ENCODE results near the gene SLC2A9.

SLC2A9 gene

GRCh38 chr4:10041036-10041435 lies 19.7 kb upstream of the SLC2A9 start:
- DNase-seq = no peak

DNA sequence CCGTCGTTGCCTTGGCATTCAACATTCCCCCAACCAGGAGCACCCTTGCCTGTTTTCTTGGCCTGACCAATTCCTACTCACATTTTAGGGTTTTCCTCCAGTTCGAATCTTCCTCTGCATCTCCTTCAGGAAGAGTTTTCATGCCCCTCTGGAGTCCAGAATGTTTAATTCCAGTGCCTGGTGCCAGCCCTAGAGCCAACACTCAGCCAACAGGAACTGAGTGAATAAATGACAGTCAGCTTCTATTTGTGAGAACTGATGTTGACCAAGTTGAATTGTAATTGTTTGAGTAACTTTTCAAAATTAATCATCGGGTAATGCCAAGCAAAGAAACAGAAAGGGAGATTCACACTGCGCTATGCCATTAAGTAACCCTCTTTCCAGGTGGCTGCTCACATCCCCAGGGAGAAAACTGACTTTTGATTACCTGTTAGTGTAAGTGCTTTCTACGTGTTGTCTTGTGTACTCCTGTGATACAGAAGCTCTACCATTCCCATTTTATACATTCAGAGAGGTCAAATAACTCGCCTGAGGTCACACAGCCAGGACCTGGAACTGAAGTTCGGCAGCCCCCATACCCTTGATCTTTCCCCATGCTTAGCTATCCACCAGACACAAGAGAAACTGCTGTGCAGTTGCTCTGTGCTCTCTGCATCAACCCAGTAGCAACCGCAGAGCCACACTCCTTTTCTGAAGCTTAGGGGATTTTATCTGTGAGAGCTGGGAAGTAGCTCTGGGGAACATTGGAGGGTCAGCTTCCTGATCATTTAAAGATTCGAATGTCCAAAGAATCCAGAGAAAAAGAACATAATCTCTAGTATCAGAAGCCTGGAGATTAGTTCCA lies 19.0 kb upstream of the SLC2A9 start:
- no peak for DNase-seq

DNA sequence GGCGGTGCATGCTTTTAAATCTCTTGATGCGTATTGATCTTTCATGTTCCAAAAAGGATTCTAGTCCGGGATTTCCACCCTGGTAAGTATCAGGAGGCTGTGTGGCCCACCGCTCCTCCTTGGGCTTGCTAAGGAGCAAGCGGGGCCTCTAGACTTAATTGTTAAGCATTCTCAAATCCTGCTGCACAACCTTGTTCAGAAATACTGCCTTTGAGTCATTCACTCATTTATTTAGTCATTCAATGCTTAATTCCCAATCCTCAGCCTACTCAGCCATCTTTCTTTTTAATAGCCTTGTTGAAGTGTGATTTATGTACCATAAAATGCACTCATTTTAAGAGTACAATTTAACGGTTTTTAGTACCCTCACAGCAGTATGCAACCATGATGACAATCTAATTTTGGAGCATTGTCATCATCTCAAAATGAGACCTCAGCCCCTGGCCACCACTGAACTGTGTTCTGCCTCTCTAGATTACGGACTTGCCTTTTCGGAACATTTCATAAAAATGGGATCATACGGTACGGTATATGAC lies 15.6 kb upstream of the SLC2A9 start:
- DNase-seq = no peak

DNA sequence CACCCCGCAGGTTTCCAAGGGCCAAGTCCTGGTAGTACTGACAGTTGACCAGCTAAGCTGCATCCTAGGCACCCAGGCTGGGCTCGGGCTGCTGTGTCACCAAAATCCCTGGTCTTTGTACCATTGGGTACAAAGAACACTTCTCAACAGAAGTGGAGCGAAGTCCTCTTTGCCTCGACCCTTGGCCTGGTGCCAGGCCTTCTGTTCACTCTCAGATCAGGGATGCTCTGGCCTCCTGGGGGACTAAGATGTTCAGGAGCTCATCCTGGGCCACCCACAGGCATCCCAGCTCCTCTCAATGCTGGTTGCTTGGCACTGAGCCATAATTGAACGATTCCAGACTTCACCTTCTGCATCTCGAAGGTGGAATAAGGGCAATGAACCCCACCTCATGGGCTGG lies 13.8 kb upstream of the SLC2A9 start:
- DNase-seq = no peak

DNA sequence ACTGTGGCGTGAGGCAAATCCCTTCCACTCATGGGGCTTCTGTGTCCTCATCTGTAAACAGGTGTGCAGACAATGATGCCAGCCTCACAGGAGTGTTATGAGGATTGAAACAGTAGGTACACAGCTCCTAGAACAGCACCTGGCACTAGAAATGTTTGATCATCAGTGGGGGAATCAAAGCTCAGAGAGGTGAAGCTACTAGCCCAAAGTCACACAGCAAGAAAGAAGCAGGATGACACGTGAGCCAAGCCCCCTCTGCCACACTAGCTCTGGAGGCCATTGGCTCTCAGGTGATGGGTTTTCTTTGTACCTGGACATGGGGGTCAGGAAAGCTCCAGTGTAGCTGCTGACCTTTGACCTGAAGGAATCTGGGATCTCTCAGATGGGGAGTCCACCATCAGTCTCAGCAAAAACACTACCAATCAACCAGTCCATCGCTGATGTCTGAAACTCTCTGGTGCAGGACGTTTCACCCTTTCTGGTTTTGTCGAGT lies 13.4 kb upstream of the SLC2A9 start:
- no peak for DNase-seq

GRCh38 chr4:10034136-10034535 lies 12.8 kb upstream of the SLC2A9 start:
- no peak for DNase-seq

- peak; percentile 44 for DNase-seq
Observed at GRCh38 chr4:10033191-10033881, 12.0 kb upstream of the SLC2A9 start.

- peak; percentile 90 for DNase-seq
Observed at GRCh38 chr4:10032625-10033024, 11.3 kb upstream of the SLC2A9 start.

DNA sequence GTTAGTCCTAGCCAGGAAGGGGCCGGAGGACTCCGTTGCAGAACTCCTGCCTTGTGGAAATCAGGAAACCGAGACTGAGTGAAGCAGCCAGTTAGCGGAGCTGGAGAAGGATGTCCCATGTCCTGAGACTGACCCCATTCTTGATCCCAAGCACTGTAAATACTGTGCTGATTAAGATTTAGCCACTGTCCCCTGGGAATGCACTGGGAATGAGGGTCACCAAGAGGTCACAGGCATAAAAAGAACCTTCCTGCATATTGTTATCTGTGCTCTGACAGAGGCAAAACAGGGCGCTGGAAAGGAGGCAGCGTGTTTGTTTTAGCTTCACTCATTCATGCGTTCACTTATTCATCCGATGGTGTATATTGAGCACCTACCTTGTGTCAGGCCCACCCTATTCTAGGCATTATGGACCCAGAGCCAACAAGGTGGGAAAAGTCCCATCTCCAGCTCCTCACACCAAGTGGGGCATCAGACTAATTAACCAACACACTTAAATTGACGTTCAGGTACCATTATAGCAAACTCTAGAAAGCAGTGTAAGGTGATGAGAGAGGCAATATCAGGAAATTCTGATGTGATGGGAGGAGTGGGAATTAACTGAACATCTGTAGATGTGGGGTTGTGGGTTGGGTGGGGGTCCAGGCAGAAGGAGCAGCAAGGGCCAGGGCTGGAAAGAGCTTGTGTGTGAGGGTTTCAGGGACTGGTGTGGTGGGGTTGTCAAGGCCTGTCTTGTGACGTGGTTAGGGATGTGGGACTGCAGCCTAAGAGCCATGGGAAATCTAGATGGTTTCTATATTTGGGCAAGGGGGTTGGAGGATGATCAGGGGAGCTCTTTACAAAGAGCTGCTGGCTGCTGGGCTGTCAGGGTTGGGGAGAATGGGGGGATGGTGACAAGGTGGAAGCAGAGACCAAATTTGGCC lies 10.6 kb upstream of the SLC2A9 start:
- no peak for DNase-seq

DNA sequence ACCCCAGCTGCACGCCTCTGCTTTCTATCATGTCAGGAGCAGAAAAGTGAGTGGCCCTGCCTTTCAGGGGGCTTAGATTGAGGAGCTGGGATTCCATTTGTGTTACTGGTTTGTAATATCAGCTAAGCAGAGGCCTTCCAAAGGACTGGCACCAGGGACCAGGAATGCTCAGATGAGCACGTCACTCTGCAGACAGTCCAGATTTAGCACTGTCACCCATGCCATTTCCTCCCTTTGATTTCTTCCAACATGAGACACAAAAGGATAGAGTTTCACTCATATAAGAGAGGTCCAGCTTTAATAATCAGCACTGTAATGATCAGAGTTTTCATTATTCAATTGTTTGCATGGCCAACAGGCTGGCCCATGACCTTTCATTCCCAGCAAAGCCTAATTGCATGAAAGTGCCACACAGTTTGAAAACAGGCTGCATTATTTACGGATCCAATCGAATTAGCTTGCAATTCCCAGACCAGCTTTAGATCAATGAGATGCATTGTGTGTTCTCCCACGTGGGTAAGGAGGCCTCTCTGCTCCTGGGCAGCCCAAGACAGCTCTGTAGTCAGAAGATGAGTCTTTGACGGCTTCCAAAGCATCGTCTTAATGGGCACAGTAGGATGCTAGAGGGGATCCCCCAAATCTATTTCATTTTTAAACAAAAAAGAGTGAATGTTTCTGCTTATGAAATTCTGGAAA lies 9.8 kb upstream of the SLC2A9 start:
- DNase-seq = no peak

DNA sequence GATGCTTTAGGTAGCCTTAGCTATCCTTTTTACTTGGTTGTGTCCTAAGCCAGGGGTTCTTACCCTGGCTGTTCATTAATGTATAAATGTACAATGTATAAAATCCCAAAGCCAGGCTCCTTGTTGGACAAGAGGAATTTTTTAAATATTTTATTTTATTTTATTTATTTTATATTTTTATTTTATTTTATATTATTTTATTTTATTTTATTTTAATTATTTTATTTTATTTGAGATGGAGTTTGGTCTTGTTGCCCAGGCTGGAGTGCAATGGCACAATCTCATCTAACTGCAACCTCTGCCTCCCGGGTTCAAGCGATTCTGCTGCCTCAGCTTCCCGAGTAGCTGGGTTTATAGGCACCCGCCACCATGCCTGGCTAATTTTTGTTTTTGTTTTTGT lies 8.1 kb upstream of the SLC2A9 start:
- no peak for DNase-seq

GRCh38 chr4:10028910-10029309 lies 7.6 kb upstream of the SLC2A9 start:
- no peak for DNase-seq

DNA sequence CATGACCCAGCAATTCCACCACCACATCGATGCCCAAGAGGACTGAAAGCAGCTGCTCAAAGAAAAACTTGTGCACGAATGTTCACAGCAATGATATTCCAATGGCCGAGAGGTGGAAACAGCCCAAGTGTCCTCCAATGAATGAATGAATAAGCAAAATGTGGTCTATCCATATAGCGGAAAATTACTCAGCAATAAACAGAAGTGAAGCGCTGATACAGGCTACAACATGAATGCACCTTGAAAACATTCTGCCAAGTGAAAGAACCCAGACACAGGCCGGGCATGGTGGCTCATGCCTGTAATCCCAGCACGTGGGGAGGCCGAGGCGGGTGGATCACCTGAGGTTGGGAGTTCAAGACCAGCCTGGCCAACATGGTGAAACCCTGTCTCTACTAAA lies 5.2 kb upstream of the SLC2A9 start:
- no peak for DNase-seq

DNA sequence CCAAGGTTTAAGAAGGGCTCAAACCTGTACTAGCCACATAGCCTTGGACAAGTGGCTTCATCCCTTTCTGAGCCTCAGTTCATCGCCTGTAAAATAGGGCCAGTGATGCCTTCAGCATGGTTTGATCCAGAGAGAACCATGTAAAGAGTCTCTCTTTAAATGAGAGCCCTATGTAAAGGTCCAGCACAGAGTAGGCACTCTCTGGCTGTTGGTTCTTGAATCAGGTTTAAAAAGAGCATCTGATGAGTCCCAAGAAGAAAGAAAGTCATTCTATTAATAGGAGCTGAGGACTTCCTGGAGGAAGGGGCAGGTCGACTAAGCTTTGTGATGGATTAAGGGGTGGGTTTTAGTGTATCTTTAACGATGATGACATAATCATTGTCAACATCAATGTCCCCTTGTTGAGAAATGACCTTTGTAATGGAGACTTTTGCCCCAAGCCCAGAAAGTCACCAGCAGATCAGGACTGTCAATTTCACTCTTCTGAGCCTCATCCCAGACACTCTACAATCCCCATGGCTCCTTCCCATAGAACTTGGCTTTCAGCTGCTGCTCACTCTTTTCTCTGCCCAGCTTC lies 4.0 kb upstream of the SLC2A9 start:
- no peak for DNase-seq

DNA sequence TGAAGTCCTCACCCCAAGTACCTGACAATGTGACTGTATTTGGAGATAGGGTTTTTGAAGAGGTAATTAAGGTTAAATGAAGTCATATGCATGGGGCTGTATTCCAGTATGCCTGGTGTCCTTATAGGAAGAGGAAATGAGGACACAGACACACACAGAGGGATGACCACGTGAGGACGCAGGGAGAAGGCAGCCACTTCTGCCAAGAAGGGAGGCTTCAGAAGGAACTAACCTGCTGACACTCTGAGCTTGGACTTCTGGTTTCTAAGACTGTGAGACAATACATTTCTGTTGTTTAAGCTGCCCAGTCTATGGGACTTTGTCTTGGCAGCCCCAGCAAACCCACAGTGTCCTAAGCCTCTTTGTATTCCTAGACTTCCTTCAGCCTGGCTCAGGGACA lies 3.0 kb upstream of the SLC2A9 start:
- peak; percentile 81 for DNase-seq

DNA sequence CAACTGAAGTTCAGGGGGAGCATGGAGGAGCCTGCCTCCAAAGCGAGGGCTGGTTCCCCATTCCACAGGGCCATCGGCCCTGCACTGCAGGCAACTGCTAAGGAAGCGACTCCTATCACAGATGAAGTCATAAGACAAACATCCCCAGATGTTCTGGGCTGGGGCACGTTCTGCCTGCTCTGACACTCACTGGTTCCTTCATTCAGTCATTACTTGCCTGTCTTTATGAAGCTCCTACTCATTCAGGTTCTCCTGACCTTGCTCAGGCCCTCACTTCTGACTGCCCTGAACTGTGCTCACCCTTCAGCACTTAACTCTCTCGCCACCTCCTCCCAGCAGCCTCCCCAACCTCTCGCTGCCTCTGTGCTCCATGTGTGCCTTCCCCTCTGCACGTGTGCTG lies 2.5 kb upstream of the SLC2A9 start:
- DNase-seq = peak; percentile 76

DNA sequence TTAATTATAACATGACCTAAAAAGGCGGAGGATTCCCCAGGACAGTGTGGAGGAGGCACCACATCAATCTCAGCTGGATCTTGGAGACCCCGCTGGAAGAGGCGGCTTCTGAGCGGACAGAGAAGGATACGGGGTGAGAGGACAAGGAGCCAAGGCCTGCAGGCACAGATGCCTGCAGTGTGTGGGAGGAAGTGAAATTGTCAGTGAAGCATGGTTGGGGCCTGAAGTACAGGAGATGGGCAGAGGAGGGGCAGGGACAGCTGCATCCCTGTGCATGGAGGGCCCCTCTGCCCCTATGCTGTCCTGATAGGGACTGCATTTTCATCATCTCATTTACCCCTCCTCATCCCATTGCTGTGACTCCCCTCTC lies 1.7 kb upstream of the SLC2A9 start:
- peak; percentile 32 for DNase-seq

DNA sequence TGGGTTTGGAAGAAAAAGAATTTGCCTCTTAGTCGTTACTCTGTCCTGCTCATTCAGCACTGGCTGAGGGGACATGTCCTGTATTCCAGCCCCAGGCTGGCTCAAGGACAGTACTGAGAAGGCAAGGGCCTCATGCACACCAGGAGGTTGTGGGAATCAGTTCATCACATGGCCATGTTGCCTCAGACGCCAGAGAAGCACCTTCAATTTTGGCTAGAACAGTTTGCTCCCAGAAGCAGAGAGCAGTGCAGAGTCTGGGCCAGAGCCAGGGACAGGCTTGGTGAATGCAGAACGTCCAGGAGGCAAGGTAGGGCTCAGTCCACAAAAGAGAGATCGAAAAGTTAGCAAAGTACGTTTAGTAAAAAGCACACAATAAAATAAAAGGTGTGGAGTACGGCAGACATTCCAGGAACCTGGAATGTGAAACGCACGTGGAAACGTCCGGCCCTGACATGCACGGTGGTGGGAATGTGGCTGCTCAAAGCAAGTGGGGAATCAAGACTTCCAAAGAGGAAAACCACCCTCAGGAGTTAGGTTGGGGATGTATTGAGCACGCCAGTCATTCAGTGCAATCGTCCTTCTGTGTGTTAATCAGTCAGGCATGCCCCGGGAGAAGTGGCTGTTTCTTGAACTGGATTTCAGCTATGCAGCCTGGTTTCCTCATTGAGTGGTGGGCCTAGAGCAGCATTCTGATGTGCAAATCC lies 1.2 kb upstream of the SLC2A9 start:
- DNase-seq = no peak

- no peak for DNase-seq
Observed at GRCh38 chr4:10021653-10022023, 341 bp upstream of the SLC2A9 start.

- DNase-seq = no peak
Observed at GRCh38 chr4:10020106-10020505, 1.2 kb downstream of the SLC2A9 start.

DNA sequence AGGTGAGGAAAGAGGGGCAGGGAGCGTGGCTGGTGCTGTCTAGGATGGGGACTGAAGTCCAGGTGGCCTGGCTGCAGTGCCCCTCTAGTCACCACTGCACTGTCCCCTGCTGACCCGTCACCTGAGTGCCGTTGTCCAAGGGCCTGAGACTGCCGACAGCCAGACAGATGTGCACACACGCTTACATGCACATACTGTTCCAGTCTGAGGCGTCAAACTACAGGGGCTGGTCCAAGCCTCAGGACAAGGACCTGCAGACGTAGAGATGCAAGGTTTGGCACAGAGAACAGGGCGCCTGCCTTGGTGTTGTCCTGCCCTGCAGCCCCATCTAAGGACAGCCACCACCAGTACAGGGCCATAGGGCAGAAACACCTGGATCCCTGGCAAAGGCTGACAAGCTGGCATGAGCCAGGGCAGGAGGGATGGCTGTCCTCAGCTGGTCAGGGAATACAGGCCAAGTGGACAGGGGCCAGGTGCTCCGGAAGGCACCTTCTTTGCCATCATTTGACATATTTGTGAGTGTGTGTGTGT lies 1.7 kb downstream of the SLC2A9 start:
- no peak for DNase-seq
